ENCODE data around the gene VPS13D. TPM values are rescaled to one million over a fixed set of nuclear protein-coding genes. Genes with fewer than 3 reads are reported as not detected.
"Not testable (repeated sequence)": the region's sequence is repeated elsewhere in the genome, so short reads cannot be mapped to it uniquely, and the experiment has no call there.

VPS13D gene
- polyA plus RNA-seq, 3 donors, result 3.6 to 20.2 (median 5.1) TPM

DNA sequence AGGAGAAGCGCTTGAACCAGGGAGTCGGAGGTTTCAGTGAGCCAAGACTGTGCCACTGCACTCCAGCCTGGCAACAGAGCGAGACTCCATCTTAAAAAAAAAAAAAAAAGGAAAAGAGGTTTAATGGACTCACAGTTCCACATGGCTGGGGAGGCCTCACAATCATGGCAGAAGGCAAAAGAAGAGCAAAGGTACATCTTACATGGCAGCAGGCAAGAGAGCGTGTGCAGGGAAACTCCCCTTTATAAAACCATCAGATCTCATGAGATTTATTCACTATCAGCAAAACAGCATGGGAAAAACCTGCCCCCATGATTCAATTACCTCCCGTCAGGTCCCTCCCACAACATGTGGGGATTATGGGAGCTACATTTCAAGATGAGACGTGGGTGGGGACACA lies 5.7 kb upstream of the VPS13D start:
- H3K79me2 ChIP-seq (ENCODE audit: insufficient read depth, low read length); H3K36me3 ChIP-seq (replicated peaks in 1 of 2; ENCODE audit: control insufficient read depth in 1 of 2, insufficient read depth in 2 of 2, low read length in 2 of 2); H2AFZ ChIP-seq (ENCODE audit: insufficient read depth, low read depth, low read length, poor library complexity, severe bottlenecking); H3K27ac ChIP-seq (ENCODE audit: low read depth in 1 of 2, low read length in 2 of 2); H3K27ac Mint-ChIP-seq; H4K20me1 ChIP-seq (ENCODE audit: insufficient read depth, low read length); H3K36me3 Mint-ChIP-seq; H3K4me3 Mint-ChIP-seq; H3K4me1 Mint-ChIP-seq; H3K27me3 ChIP-seq (ENCODE audit: control insufficient read depth in 2 of 2, insufficient read depth in 2 of 2, low read length in 2 of 2); H3K4me3 ChIP-seq (replicated peaks in 1 of 3; ENCODE audit: low read depth in 2 of 3, low read length in 3 of 3); intact Hi-C loops (cut with micrococcal nuclease); H3K4me2 ChIP-seq (replicated peaks; ENCODE audit: extremely low read depth, low read length, poor library complexity, severe bottlenecking); H3K4me1 ChIP-seq (ENCODE audit: control insufficient read depth in 1 of 2, insufficient read depth in 2 of 2, low read length in 2 of 2); H3K27me3 Mint-ChIP-seq (ENCODE audit: low read depth in 3 of 3); DNase-seq; H3K9ac ChIP-seq (ENCODE audit: insufficient read depth, low read length, poor library complexity, severe bottlenecking); H3K9me3 ChIP-seq (replicated peaks in 1 of 2; ENCODE audit: control insufficient read depth in 1 of 2, insufficient read depth in 1 of 2, low read length in 2 of 2): not testable (repeated sequence)
- no CpG with 5 or more reads among the region's 6 CpGs for whole genome bisulfite sequencing (ENCODE audit: insufficient coverage)
- H3K9me3 Mint-ChIP-seq, result peaks cover 5 to 22% (median 10%) of the 10 kb centered on the region in 7 donors

DNA sequence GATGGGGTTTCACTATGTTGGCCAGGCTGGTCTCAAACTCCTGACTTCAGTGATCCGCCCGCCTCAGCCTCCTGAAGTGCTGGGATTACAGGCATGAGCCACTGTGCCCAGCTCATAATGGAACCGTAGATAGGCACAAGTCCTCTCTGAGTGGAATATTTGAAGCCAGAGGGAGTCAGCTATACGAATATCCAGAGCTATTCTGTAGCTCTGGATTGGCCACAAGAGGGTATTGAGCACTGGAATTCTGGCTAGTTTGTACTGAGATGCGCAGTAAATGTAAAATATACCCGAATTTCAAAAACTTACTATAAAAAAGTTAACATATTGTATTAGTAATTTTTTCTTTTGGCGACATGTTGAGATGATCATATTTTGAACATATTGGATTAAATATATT lies 851 bp upstream of the VPS13D start:
- Histone ChIP-seq H3K4me2 (replicated peaks; ENCODE audit: extremely low read depth, low read length, poor library complexity, severe bottlenecking) (no peak overlapping the region), H3K9ac (ENCODE audit: insufficient read depth, low read length, poor library complexity, severe bottlenecking) (no peak overlapping the region), H3K36me3 (replicated peaks in 1 of 2; ENCODE audit: control insufficient read depth in 1 of 2, insufficient read depth in 2 of 2, low read length in 2 of 2) (peaks cover 0 to 4% of the 10 kb centered on the region in 2 donors), H3K9me3 (replicated peaks in 1 of 2; ENCODE audit: control insufficient read depth in 1 of 2, insufficient read depth in 1 of 2, low read length in 2 of 2) (no peaks in the 10 kb centered on the region), H3K4me3 (replicated peaks in 1 of 3; ENCODE audit: low read depth in 2 of 3, low read length in 3 of 3) (no peak overlapping the region), H2AFZ (ENCODE audit: insufficient read depth, low read depth, low read length, poor library complexity, severe bottlenecking) (no peak overlapping the region), H3K79me2 (ENCODE audit: insufficient read depth, low read length) (peaks cover 29% of the 10 kb centered on the region), H4K20me1 (ENCODE audit: insufficient read depth, low read length) (peaks cover 35% of the 10 kb centered on the region), H3K4me1 (ENCODE audit: control insufficient read depth in 1 of 2, insufficient read depth in 2 of 2, low read length in 2 of 2) (peaks cover 12 to 14% of the 10 kb centered on the region in 2 donors), H3K27ac (ENCODE audit: low read depth in 1 of 2, low read length in 2 of 2) (no peak overlapping the region), H3K27me3 (ENCODE audit: control insufficient read depth in 2 of 2, insufficient read depth in 2 of 2, low read length in 2 of 2) (no peaks in the 10 kb centered on the region)
- Mint-ChIP-seq H3K4me3 (peak overlapping the region in 1 of 2 donors; percentile 61), H3K4me1 (peaks cover 16% of the 10 kb centered on the region), H3K9me3 (peaks cover 0 to 4% (median 0%) of the 10 kb centered on the region in 7 donors), H3K36me3 (peaks cover 0 to under 1% of the 10 kb centered on the region in 2 donors), H3K27me3 (ENCODE audit: low read depth in 3 of 3) (peaks cover 0 to 4% (median 2%) of the 10 kb centered on the region in 3 donors), H3K27ac (no peak overlapping the region)
- intact Hi-C loops (cut with micrococcal nuclease), result no loop called here
- TF ChIP-seq, protein P1, sequence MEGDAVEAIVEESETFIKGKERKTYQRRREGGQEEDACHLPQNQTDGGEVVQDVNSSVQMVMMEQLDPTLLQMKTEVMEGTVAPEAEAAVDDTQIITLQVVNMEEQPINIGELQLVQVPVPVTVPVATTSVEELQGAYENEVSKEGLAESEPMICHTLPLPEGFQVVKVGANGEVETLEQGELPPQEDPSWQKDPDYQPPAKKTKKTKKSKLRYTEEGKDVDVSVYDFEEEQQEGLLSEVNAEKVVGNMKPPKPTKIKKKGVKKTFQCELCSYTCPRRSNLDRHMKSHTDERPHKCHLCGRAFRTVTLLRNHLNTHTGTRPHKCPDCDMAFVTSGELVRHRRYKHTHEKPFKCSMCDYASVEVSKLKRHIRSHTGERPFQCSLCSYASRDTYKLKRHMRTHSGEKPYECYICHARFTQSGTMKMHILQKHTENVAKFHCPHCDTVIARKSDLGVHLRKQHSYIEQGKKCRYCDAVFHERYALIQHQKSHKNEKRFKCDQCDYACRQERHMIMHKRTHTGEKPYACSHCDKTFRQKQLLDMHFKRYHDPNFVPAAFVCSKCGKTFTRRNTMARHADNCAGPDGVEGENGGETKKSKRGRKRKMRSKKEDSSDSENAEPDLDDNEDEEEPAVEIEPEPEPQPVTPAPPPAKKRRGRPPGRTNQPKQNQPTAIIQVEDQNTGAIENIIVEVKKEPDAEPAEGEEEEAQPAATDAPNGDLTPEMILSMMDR (IDR thresholded peaks at IDR 0.05), result no peak
- no peak for DNase-seq
- 95% methylated on average over 4 of the region's 7 CpGs for WGBS (ENCODE audit: insufficient coverage)

All from CD14-positive monocyte (primary cell).